Measurements from ENCODE around the gene PRDM16. TPM values are rescaled to one million over a fixed set of nuclear protein-coding genes. Genes with fewer than 3 reads are reported as not detected.

The PRDM16 gene
- polyA plus RNA-seq, 6 donors from 2014 or later, result not detected

GRCh38 chr1:3292051-3292722 lies 223.2 kb downstream of the PRDM16 start:
- no peak for DNase-seq

DNA sequence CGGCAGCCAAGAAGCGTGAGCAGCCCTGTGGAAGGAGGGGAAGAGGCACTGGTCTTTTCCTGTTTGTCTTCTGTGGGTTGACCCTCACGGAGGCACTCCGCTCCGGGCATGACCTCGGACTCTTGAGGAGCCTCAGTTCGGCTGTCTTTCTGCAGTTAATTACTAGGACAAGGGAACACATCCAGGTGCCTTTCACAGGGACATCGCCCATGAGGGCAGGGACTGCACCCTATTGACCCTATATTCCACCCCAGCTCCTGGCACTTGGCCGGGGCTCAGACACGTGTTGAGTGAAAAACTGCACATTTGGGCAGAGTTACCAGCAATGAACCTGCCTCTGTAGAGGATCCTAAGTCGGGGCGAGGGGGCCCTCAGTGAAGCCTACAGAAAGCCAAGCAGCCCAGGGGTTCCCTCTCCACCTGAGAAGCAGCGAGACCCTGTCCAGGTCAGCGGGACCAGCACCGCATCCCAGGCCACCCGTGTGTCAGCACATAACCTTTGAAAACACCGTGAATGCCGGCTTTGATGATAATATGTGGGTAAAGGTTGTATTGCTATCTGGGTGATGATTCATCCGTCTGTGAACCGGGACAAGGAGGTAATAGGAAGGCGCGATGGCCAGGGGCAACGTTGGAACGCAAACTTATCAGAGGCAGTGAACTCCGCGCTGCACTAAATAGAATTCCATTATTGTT lies 224.0 kb downstream of the PRDM16 start:
- no peaks in the 10 kb centered on the region for H3K27me3 Mint-ChIP-seq
- DNase-seq, result no peak
- H3K27ac Mint-ChIP-seq, result peak overlapping the region in 1 of 6 donors; percentile 40
- no peak for ATAC-seq (ENCODE audit: low read depth in 2 of 2)
- no peak overlapping the region for H3K4me3 Mint-ChIP-seq
- H3K9me3 Mint-ChIP-seq, result peaks cover 0 to 1% (median 0%) of the 10 kb centered on the region in 7 donors
- H3K4me1 Mint-ChIP-seq, result no peaks in the 10 kb centered on the region
- H3K36me3 Mint-ChIP-seq, result no peaks in the 10 kb centered on the region

More at GRCh38 chr1:3292051-3292722, 223.2 kb downstream of the PRDM16 start:
- Mint-ChIP-seq H3K4me1 (no peaks in the 10 kb centered on the region), H3K27me3 (no peaks in the 10 kb centered on the region), H3K36me3 (no peaks in the 10 kb centered on the region), H3K27ac (no peak overlapping the region), H3K9me3 (peaks cover 0 to 1% (median 0%) of the 10 kb centered on the region in 7 donors), H3K4me3 (no peak overlapping the region)
- no peak for ATAC-seq (ENCODE audit: low read depth in 2 of 2)

GRCh38 chr1:3293563-3294080 lies 224.6 kb downstream of the PRDM16 start:
- Mint-ChIP-seq H3K9me3 (peaks cover 0 to 1% (median 0%) of the 10 kb centered on the region in 7 donors), H3K27ac (peak overlapping the region in 1 of 6 donors; percentile 40), H3K36me3 (no peaks in the 10 kb centered on the region), H3K27me3 (no peaks in the 10 kb centered on the region), H3K4me3 (no peak overlapping the region), H3K4me1 (no peaks in the 10 kb centered on the region)
- ATAC-seq (ENCODE audit: low read depth in 2 of 2) (no peak), DNase-seq (no peak)

DNA sequence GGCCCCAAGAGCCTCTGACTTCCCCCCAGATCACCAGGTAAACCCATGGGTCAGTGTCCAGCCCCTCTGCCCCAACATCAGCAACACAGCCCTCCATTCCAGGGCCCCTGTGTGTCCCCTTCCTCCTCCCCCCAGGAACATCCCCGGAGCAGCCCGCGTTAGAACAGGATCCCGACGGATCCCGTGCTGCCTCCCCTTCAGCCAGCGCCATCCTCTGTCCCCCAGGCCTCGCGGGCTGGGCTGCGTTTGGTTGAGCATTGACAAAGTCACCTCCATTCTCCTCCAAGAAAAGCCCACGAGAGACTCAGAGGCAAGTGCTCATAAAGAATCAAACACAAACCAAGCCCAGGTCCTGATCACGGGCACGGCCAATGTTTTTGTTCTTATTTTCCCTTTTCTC lies 225.4 kb downstream of the PRDM16 start:
- Mint-ChIP-seq H3K27ac (no peak overlapping the region), H3K4me3 (no peak overlapping the region), H3K4me1 (no peaks in the 10 kb centered on the region), H3K9me3 (peaks cover 0 to 1% (median 0%) of the 10 kb centered on the region in 7 donors), H3K27me3 (no peaks in the 10 kb centered on the region), H3K36me3 (no peaks in the 10 kb centered on the region)
- ATAC-seq (ENCODE audit: low read depth in 2 of 2) (no peak), DNase-seq (no peak)

DNA sequence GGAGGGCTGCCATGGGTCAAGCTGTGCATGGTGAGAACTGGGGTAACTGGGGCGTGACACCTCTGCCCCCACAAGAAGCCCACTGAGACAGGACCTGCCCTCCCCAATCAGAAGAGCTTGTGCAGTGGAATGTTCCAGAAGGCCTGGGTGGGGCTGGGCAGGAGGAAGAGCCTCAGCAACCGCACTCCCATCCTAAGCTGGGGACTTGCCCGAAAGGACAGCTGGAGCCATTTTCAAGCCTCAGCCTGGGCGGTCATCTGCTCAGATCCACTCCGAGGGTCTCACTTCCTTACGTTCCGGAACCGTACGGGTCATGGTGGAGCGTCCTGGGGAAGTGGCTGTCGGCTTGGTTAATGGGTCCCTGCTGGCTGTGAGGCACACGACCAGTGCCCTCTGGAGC lies 226.8 kb downstream of the PRDM16 start:
- H3K27ac Mint-ChIP-seq, result peak overlapping the region in 1 of 6 donors; percentile 81
- H3K36me3 Mint-ChIP-seq, result no peaks in the 10 kb centered on the region
- peaks cover 0 to 1% (median 0%) of the 10 kb centered on the region in 7 donors for H3K9me3 Mint-ChIP-seq
- no peak for ATAC-seq (ENCODE audit: low read depth in 2 of 2)
- no peak overlapping the region for H3K4me3 Mint-ChIP-seq
- DNase-seq, result no peak
- H3K4me1 Mint-ChIP-seq, result no peaks in the 10 kb centered on the region
- H3K27me3 Mint-ChIP-seq, result no peaks in the 10 kb centered on the region

DNA sequence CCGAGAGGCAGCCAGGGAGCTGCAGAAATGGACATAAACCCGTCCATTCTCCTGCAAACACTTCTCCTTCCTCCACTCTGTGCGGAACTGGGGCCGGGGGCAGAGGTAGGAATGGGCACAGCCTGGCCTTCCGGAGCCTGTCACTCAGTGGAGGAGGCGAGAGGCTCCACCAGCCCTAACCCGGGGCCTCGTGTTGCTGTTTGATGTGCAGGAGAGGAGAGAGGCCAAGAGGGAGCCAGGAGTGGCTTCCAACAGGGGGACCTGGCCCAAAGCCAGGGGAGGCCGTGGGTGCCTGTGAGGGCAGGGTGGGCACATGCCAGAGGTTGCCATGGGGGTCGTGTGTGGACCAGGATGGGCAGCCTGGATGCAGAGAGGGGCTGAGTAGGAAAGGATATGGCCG lies 227.3 kb downstream of the PRDM16 start:
- ATAC-seq (ENCODE audit: low read depth in 2 of 2) (no peak), DNase-seq (no peak)
- Mint-ChIP-seq H3K4me3 (no peak overlapping the region), H3K4me1 (no peaks in the 10 kb centered on the region), H3K9me3 (peaks cover 0 to 1% (median 0%) of the 10 kb centered on the region in 7 donors), H3K36me3 (no peaks in the 10 kb centered on the region), H3K27ac (no peak overlapping the region), H3K27me3 (no peaks in the 10 kb centered on the region)

DNA sequence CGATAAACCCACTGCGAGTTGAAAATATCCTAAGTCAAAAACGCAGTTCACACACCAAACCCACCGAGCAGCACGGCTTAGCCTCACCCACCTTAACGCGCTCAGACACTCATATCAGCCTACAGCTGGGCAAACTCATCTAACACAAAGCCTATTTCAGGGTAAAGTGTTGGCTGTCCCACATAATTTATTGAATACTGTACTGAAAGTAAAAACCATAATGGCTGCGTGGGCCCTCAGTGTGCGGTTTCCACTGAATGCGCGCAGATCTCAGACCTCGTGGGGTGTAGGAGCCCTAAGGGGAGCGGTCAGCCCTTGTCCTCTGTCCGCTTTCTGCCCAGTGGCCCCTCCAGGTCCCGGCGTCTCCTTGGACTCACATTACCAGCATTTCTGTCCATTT lies 227.8 kb downstream of the PRDM16 start:
- no peak for DNase-seq
- Mint-ChIP-seq H3K4me3 (no peak overlapping the region), H3K36me3 (no peaks in the 10 kb centered on the region), H3K27ac (no peak overlapping the region), H3K9me3 (peaks cover 0 to 1% (median 0%) of the 10 kb centered on the region in 7 donors), H3K4me1 (no peaks in the 10 kb centered on the region), H3K27me3 (no peaks in the 10 kb centered on the region)
- ATAC-seq (ENCODE audit: low read depth in 2 of 2), result no peak

- Mint-ChIP-seq H3K27me3 (no peaks in the 10 kb centered on the region), H3K9me3 (peaks cover 0 to 1% (median 0%) of the 10 kb centered on the region in 7 donors), H3K4me3 (no peak overlapping the region), H3K36me3 (no peaks in the 10 kb centered on the region), H3K27ac (no peak overlapping the region), H3K4me1 (no peaks in the 10 kb centered on the region)
- ATAC-seq (ENCODE audit: low read depth in 2 of 2) (no peak), DNase-seq (no peak)
Measured at GRCh38 chr1:3297756-3298155, 228.8 kb downstream of the PRDM16 start.

DNA sequence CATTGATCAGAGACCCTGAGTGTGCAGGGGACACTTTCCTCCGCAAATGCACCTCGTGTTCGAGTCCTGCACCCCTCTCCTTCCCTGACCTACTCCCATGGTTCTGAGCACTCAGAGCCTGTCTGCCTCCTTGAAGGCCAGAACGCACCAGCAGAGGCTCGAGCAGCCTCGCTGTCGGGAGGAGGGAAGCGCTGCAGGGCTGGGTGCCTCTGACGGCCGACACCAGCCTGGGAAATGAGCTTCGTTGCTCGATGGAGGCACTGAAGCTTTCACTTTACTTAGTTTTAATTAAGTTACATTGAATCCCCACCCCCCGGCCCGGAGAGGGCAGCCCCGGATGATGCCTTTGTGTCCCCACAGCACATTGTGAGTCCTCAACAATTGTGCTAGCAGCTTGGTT lies 229.2 kb downstream of the PRDM16 start:
- no peak for DNase-seq
- Mint-ChIP-seq H3K9me3 (peaks cover 0 to under 1% (median 0%) of the 10 kb centered on the region in 7 donors), H3K4me3 (no peak overlapping the region), H3K27me3 (no peaks in the 10 kb centered on the region), H3K4me1 (no peaks in the 10 kb centered on the region), H3K27ac (no peak overlapping the region), H3K36me3 (no peaks in the 10 kb centered on the region)
- no peak for ATAC-seq (ENCODE audit: low read depth in 2 of 2)

GRCh38 chr1:3304246-3304645 lies 235.2 kb downstream of the PRDM16 start:
- no peak for DNase-seq
- Mint-ChIP-seq H3K9me3 (no peaks in the 10 kb centered on the region), H3K36me3 (no peaks in the 10 kb centered on the region), H3K4me3 (no peak overlapping the region), H3K4me1 (no peaks in the 10 kb centered on the region), H3K27ac (no peak overlapping the region), H3K27me3 (peaks cover 5 to 7% (median 6%) of the 10 kb centered on the region in 3 donors)
- no peak for ATAC-seq (ENCODE audit: low read depth in 2 of 2)

DNA sequence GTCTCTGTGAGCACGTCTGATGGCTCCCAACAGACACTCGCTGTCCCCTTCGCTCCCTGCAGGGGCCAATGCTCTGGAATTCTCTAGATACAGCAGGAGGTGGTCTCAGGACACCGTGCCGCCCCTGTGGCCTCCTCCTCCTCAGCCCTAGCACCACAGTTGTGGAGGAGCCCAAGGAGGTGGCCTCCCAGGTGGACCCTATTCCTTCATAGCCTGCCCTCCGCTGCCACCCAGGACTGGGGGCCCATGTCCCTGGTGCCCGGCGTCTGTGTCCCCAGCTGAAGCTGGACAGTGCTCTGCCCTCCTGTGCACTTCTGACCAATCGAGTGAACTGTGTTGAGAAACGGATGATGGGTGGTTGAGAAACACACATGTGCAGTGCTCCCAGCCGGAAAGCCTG lies 235.7 kb downstream of the PRDM16 start:
- no peaks in the 10 kb centered on the region for H3K4me1 Mint-ChIP-seq
- peaks cover 5 to 10% (median 7%) of the 10 kb centered on the region in 3 donors for H3K27me3 Mint-ChIP-seq
- no peak for DNase-seq
- no peaks in the 10 kb centered on the region for H3K9me3 Mint-ChIP-seq
- no peak for ATAC-seq (ENCODE audit: low read depth in 2 of 2)
- no peak overlapping the region for H3K27ac Mint-ChIP-seq
- H3K36me3 Mint-ChIP-seq, result no peaks in the 10 kb centered on the region
- no peak overlapping the region for H3K4me3 Mint-ChIP-seq

- no peaks in the 10 kb centered on the region for H3K9me3 Mint-ChIP-seq
- peaks cover 5 to 12% (median 10%) of the 10 kb centered on the region in 3 donors for H3K27me3 Mint-ChIP-seq
- no peaks in the 10 kb centered on the region for H3K4me1 Mint-ChIP-seq
- H3K27ac Mint-ChIP-seq, result no peak overlapping the region
- no peaks in the 10 kb centered on the region for H3K36me3 Mint-ChIP-seq
- H3K4me3 Mint-ChIP-seq, result no peak overlapping the region
- no peak for DNase-seq
- ATAC-seq (ENCODE audit: low read depth in 2 of 2), result no peak
Measured at GRCh38 chr1:3305156-3305555, 236.2 kb downstream of the PRDM16 start.

DNA sequence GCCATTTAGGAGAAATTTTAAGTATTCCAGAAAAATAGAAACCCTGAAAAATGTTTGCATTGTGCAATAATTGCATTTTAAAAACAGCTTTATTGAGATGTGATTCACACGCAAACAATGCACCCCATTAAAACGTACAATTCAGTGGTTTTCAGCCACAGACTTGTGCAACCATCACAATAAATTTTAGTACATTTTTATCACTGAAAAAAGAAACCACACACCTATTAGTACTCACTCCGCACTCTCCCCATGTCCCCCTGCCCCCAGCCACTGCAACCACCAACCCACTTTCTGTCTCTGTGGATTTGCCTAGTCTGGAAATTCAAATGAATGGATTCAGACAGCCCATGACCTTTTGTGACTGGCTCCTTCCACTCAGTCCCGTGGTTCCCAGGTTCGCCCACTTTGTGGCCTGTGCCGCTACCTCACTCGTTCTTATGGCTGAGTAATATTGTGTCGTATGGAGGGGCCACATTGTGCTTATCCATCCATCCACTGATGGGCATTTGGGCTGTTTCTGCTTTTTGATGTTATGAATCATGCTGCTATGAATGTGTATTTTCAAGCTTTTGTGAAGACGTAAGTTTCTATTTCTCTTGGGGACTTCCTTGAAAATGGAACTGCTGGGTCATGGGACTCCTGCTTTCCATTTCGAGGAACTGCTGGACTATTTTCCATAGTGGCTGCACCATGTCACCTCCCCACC lies 237.7 kb downstream of the PRDM16 start:
- DNase-seq, result no peak
- no peak overlapping the region for H3K27ac Mint-ChIP-seq
- H3K9me3 Mint-ChIP-seq, result no peaks in the 10 kb centered on the region
- H3K36me3 Mint-ChIP-seq, result no peaks in the 10 kb centered on the region
- no peak for ATAC-seq (ENCODE audit: low read depth in 2 of 2)
- no peak overlapping the region for H3K4me3 Mint-ChIP-seq
- peaks cover 9 to 28% (median 20%) of the 10 kb centered on the region in 3 donors for H3K27me3 Mint-ChIP-seq
- H3K4me1 Mint-ChIP-seq, result no peaks in the 10 kb centered on the region

All from naive B cell (primary cell).